GM23338 (cell line): ENCODE data around the gene LITAF. TPM values are rescaled to one million over a fixed set of nuclear protein-coding genes. Genes with fewer than 3 reads are reported as not detected.

Source experiments
- ATAC-seq: fragments of 200-7000 bp; cut with Tn5 transposase; 3 replicates; pipeline ENCODE4 v1.9.1; 2020
- DNase-seq: peaks from one replicate; pipeline ENCODE4 v3.0.0-alpha.2; 2015; ENCODE audit warnings: low spot score
- H2AFZ ChIP-seq: fragments of 200-600 bp; sonication (generic); 2 replicates; pipeline ENCODE4 v1.8.0; 2016; ENCODE audit warnings: antibody characterized with exemption, mild to moderate bottlenecking, moderate library complexity
- H3F3A ChIP-seq: fragments of 200-600 bp; sonication (generic); replicated peaks from 2 replicates; pipeline ENCODE4 v1.8.0; 2017; ENCODE audit warnings: antibody characterized with exemption, mixed run types, low read depth
- H3K27ac ChIP-seq: fragments of 200-600 bp; sonication (generic); 2 replicates; pipeline ENCODE4 v1.6.1; 2016; ENCODE audit warnings: low read depth
- H3K27me3 ChIP-seq: fragments of 200-600 bp; sonication (generic); 2 replicates; pipeline ENCODE4 v1.8.0; 2016; ENCODE audit warnings: mild to moderate bottlenecking, mixed run types, moderate library complexity; ENCODE audit not compliant: insufficient read depth
- H3K36me3 ChIP-seq: fragments of 200-600 bp; sonication (generic); 2 replicates; pipeline ENCODE4 v1.8.0; 2016; ENCODE audit warnings: mild to moderate bottlenecking; ENCODE audit not compliant: insufficient read depth
- H3K4me1 ChIP-seq: fragments of 200-600 bp; sonication (generic); 2 replicates; pipeline ENCODE4 v1.8.0; 2016; ENCODE audit warnings: mild to moderate bottlenecking, moderate library complexity; ENCODE audit not compliant: insufficient read depth
- H3K4me2 ChIP-seq: fragments of 200-600 bp; sonication (generic); 2 replicates; pipeline ENCODE4 v1.7.1; 2017; ENCODE audit warnings: mixed run types
- H3K4me3 ChIP-seq: fragments of 200-600 bp; sonication (generic); 2 replicates; pipeline ENCODE4 v1.6.1; 2016; ENCODE audit warnings: mixed run types
- H3K79me2 ChIP-seq: fragments of 200-600 bp; sonication (generic); replicated peaks from 2 replicates; pipeline ENCODE4 v1.8.0; 2017; ENCODE audit warnings: mild to moderate bottlenecking; ENCODE audit not compliant: insufficient read depth
- H3K9me2 ChIP-seq: fragments of 200-600 bp; sonication (generic); 2 replicates; pipeline ENCODE4 v1.8.0; 2017; ENCODE audit not compliant: insufficient read depth
- H4K20me1 ChIP-seq: fragments of 200-600 bp; sonication (generic); replicated peaks from 2 replicates; pipeline ENCODE4 v1.8.0; 2017; ENCODE audit warnings: mild to moderate bottlenecking; ENCODE audit not compliant: insufficient read depth
- H3K27ac Mint-ChIP-seq: 2 replicates; pipeline ENCODE4 v1.8.0; 2020; ENCODE audit warnings: inconsistent platforms, mild to moderate bottlenecking, moderate library complexity, mixed read lengths
- H3K27me3 Mint-ChIP-seq: 3 replicates; pipeline ENCODE4 v1.8.0; 2022; ENCODE audit warnings: low read depth, mild to moderate bottlenecking, moderate library complexity, mixed read lengths, inconsistent platforms; ENCODE audit not compliant: insufficient read depth, poor library complexity
- H3K36me3 Mint-ChIP-seq: 3 replicates; pipeline ENCODE4 v1.8.0; 2021; ENCODE audit warnings: low read depth, mild to moderate bottlenecking, inconsistent platforms, moderate library complexity, mixed read lengths
- H3K4me1 Mint-ChIP-seq: 3 replicates; pipeline ENCODE4 v1.8.0; 2020; ENCODE audit warnings: mild to moderate bottlenecking, inconsistent platforms, mixed read lengths
- H3K4me3 Mint-ChIP-seq: 3 replicates; pipeline ENCODE4 v1.8.0; 2021; ENCODE audit warnings: moderate library complexity, mild to moderate bottlenecking, inconsistent platforms, mixed read lengths
- H3K9me3 Mint-ChIP-seq: 3 replicates; pipeline ENCODE4 v1.8.0; 2020; ENCODE audit warnings: moderate library complexity, mild to moderate bottlenecking, inconsistent platforms, mixed read lengths
- CREB1 ChIP-seq: fragments of 250-450 bp; sonication (Bioruptor Pico); IDR thresholded peaks from 2 replicates; pipeline ENCODE4 v1.5.0; 2020; ENCODE audit warnings: low read depth, mild to moderate bottlenecking, moderate library complexity
- CTCF ChIP-seq, 2 experiments: fragments of 200-600 bp in 1 of 2; sonication (generic) in 1 of 2; conservative IDR thresholded peaks; 2 replicates each; pipeline versions ENCODE4 v1.5.1 to v1.6.1; 2016 to 2017; ENCODE audit warnings: antibody characterized with exemption in 2 of 2, low read depth in 2 of 2, mild to moderate bottlenecking in 2 of 2, moderate library complexity in 1 of 2
- ETS1 ChIP-seq: IDR thresholded peaks from 2 replicates; pipeline ENCODE4 v1.6.1; 2016; ENCODE audit warnings: antibody characterized with exemption
- EZH2 ChIP-seq: fragments of 200-600 bp; sonication (generic); IDR thresholded peaks from one replicate; pipeline ENCODE4 v1.8.0; 2017; ENCODE audit warnings: antibody characterized with exemption, mild to moderate bottlenecking, low read depth; ENCODE audit not compliant: unreplicated experiment
- EZH2phosphoT487 ChIP-seq: fragments of 200-600 bp; sonication (generic); IDR thresholded peaks from one replicate; pipeline ENCODE4 v1.8.1; 2018; ENCODE audit warnings: antibody characterized with exemption; ENCODE audit not compliant: unreplicated experiment
- JUNB ChIP-seq: IDR thresholded peaks from one replicate; pipeline ENCODE4 v1.6.1; 2016; ENCODE audit warnings: antibody characterized with exemption; ENCODE audit not compliant: unreplicated experiment
- NANOG ChIP-seq: IDR thresholded peaks from 2 replicates; pipeline ENCODE4 v1.6.1; 2016; ENCODE audit warnings: antibody characterized with exemption, borderline replicate concordance
- POLR2AphosphoS5 ChIP-seq: IDR thresholded peaks from 2 replicates; pipeline ENCODE4 v1.6.1; 2016; ENCODE audit warnings: antibody characterized with exemption, low read depth
- REST ChIP-seq: IDR thresholded peaks from one replicate; pipeline ENCODE4 v1.6.1; 2018; ENCODE audit warnings: antibody characterized with exemption; ENCODE audit not compliant: unreplicated experiment
- STAT1 ChIP-seq: IDR thresholded peaks from one replicate; pipeline ENCODE4 v1.6.1; 2016; ENCODE audit warnings: antibody characterized with exemption; ENCODE audit not compliant: unreplicated experiment
- ZNF114 ChIP-seq: fragments of 250-450 bp; sonication (Bioruptor Pico); IDR thresholded peaks from 2 replicates; pipeline ENCODE4 v1.5.0; 2020; ENCODE audit warnings: mild to moderate bottlenecking, moderate library complexity
- ZNF331 ChIP-seq: fragments of 250-450 bp; sonication (Bioruptor Pico); IDR thresholded peaks from 2 replicates; pipeline ENCODE4 v1.5.0; 2020; ENCODE audit warnings: low read depth, mild to moderate bottlenecking, moderate library complexity
- ZNF462 ChIP-seq: fragments of 250-450 bp; sonication (Bioruptor Pico); IDR thresholded peaks from 2 replicates; pipeline ENCODE4 v1.5.0; 2020; ENCODE audit warnings: mild to moderate bottlenecking, moderate library complexity
- polyA plus RNA-seq: library from polyadenylated mRNA; unstranded; fragments of >200 nt; fragmentation: Nextera tagmentation; extraction: Ambion mirVana; gene quantifications from 2 replicates; pipeline ENCODE4 v1.2.1, GENCODE V29; 2016
- total RNA-seq: library from RNA; depleted of rRNA; stranded (reverse); fragments of >200 nt; shearing (Covaris generic); gene quantifications from 2 replicates; pipeline ENCODE4 v1.2.3, GENCODE V29; 2014

Gene LITAF
- total and polyA plus RNA-seq, 2 experiments from 2014 or later = 131 to 158 TPM

GRCh38 chr16:11565665-11566064 lies 21.1 kb downstream of the LITAF start:
- Histone ChIP-seq H4K20me1 (peaks cover 28% of the 10 kb centered on the region), H3K36me3 (no peaks in the 10 kb centered on the region), H3F3A (peaks cover 14% of the 10 kb centered on the region), H3K4me1 (peaks cover 36% of the 10 kb centered on the region), H3K9me2 (no peaks in the 10 kb centered on the region), H3K4me3 (no peak overlapping the region), H3K27ac (no peak overlapping the region), H3K27me3 (no peaks in the 10 kb centered on the region), H3K79me2 (peaks cover 98% of the 10 kb centered on the region), H2AFZ (no peak overlapping the region), H3K4me2 (no peak overlapping the region)
- Mint-ChIP-seq H3K27ac (no peak overlapping the region), H3K36me3 (peaks cover 4% of the 10 kb centered on the region; the same call in 2 of the 3 replicates), H3K27me3 (peaks cover 17% of the 10 kb centered on the region), H3K4me3 (no peak overlapping the region), H3K9me3 (no peaks in the 10 kb centered on the region), H3K4me1 (peaks cover 27% of the 10 kb centered on the region)
- ATAC-seq (no peak), DNase-seq (no peak)
- no peak for TF ChIP-seq EZH2
- no peak for TF ChIP-seq ZNF114 (CRISPR knock-in tag)
- no peak for TF ChIP-seq NANOG
- no peak for TF ChIP-seq ZNF331 (CRISPR knock-in tag)
- TF ChIP-seq ETS1 = no peak
- no peak for TF ChIP-seq CTCF (conservative IDR thresholded peaks at IDR 0.05; ENCODE audit: low read depth in 2 of 2)
- TF ChIP-seq REST = no peak
- no peak for TF ChIP-seq ZNF462 (CRISPR knock-in tag)
- no peak for TF ChIP-seq JUNB
- TF ChIP-seq CREB1 (CRISPR knock-in tag) = no peak
- no peak for TF ChIP-seq POLR2AphosphoS5
- no peak for TF ChIP-seq EZH2phosphoT487
- TF ChIP-seq STAT1 = no peak
